Gastroesophageal sphincter (tissue), 4 donors: ENCODE measurements around the gene DPYD. TPM values are rescaled to one million over a fixed set of nuclear protein-coding genes. Genes with fewer than 3 reads are reported as not detected.

Source experiments
- ATAC-seq: fragments of 150-250 bp; one replicate; pipeline ENCODE4 v1.9.1; 2016; ENCODE audit warnings: mild to moderate bottlenecking, moderate library complexity
- H3K27ac ChIP-seq, 4 donors: fragments of 200-600 bp; sonication (generic) in 3 of 4; 1 replicate in 3 of 4; 2 replicates in 1 of 4; pipeline ENCODE4 v1.5.1; 2016 to 2019
- H3K27me3 ChIP-seq: fragments of 200-600 bp; sonication (generic); one replicate; pipeline ENCODE4 v1.5.1; 2019
- H3K36me3 ChIP-seq, 2 donors: fragments of 200-600 bp; sonication (generic); one replicate each; pipeline ENCODE4 v1.5.1; 2019; ENCODE audit warnings: control low read depth in 1 of 2
- H3K4me1 ChIP-seq, 3 donors: fragments of 200-600 bp; sonication (generic); 1 replicate in 2 of 3; 2 replicates in 1 of 3; pipeline ENCODE4 v1.5.1; 2016 to 2019; ENCODE audit warnings: control low read depth in 2 of 3
- H3K4me3 ChIP-seq, 2 donors: fragments of 200-600 bp; sonication (generic); one replicate each; pipeline ENCODE4 v1.5.1; 2019; ENCODE audit warnings: mild to moderate bottlenecking in 1 of 2, moderate library complexity in 1 of 2
- H3K9me3 ChIP-seq, 3 donors: fragments of 200-600 bp; sonication (generic); one replicate each; pipeline ENCODE4 v1.5.1; 2017 to 2019; ENCODE audit warnings: control low read depth in 2 of 3
- CTCF ChIP-seq, 4 experiments: fragments of 200-600 bp in 2 of 4; fragments of 450-650 bp in 2 of 4; sonication (generic) in 1 of 4; IDR thresholded peaks; one replicate each; pipeline ENCODE4 v1.5.1; 2017 to 2019; ENCODE audit warnings: antibody characterized with exemption in 4 of 4, mild to moderate bottlenecking in 2 of 4, moderate library complexity in 2 of 4
- EP300 ChIP-seq: sonication (generic); formaldehyde crosslinking; IDR thresholded peaks from one replicate; pipeline ENCODE4 v1.6.1; 2017; ENCODE audit warnings: antibody characterized with exemption, mild to moderate bottlenecking
- POLR2A ChIP-seq, 2 donors: fragments of 450-650 bp; IDR thresholded peaks; one replicate each; pipeline ENCODE4 v1.6.1; 2017; ENCODE audit warnings: antibody characterized with exemption in 2 of 2, mild to moderate bottlenecking in 2 of 2, moderate library complexity in 1 of 2
- POLR2AphosphoS5 ChIP-seq: sonication (generic); formaldehyde crosslinking; IDR thresholded peaks from one replicate; pipeline ENCODE4 v1.6.1; 2017; ENCODE audit warnings: antibody characterized with exemption
- WGBS, 2 donors: methylation state at CpG; one replicate each; pipeline ENCODE4 v1.1.5; 2018; ENCODE audit warnings: low coverage in 1 of 2; 5-methylcytosine and 5-hydroxymethylcytosine counted together
- total RNA-seq, 4 donors: library from RNA; depleted of rRNA; stranded (reverse); fragments of >200 nt; gene quantifications; one replicate each; pipeline ENCODE4 v1.1.0, GENCODE V29; 2016

DPYD gene
- total RNA-seq, 4 donors from 2014 or later = 31.2 to 53.0 (median 43.2) TPM

GRCh38 chr1:97577613-97578012 lies 343.2 kb downstream of the DPYD start:
- Histone ChIP-seq H3K36me3 (no peaks in the 10 kb centered on the region), H3K4me1 (no peaks in the 10 kb centered on the region), H3K27me3 (no peaks in the 10 kb centered on the region), H3K9me3 (no peaks in the 10 kb centered on the region), H3K4me3 (no peak overlapping the region), H3K27ac (no peak overlapping the region)
- TF ChIP-seq POLR2AphosphoS5 (no peak), CTCF (IDR thresholded peaks at IDR 0.05) (no peak), EP300 (no peak), POLR2A (IDR thresholded peaks at IDR 0.05) (no peak)
- no peak for ATAC-seq
- WGBS, 2 donors = 89 to 100% methylated on average over 3 to 4 of the region's 4 CpGs

- no peaks in the 10 kb centered on the region for H3K27me3 ChIP-seq
- no peaks in the 10 kb centered on the region for H3K9me3 ChIP-seq
- ATAC-seq = no peak
- no peak overlapping the region for H3K27ac ChIP-seq
- no peaks in the 10 kb centered on the region for H3K4me1 ChIP-seq
- TF ChIP-seq POLR2A (IDR thresholded peaks at IDR 0.05) (no peak), POLR2AphosphoS5 (no peak), EP300 (no peak), CTCF (IDR thresholded peaks at IDR 0.05) (no peak)
- no peak overlapping the region for H3K4me3 ChIP-seq
- H3K36me3 ChIP-seq = no peaks in the 10 kb centered on the region
- 93 to 95% methylated on average over 3 of the region's 3 CpGs for WGBS, 2 donors
These were observed 347.3 kb downstream of the DPYD start for GRCh38 chr1:97573553-97573952.

DNA sequence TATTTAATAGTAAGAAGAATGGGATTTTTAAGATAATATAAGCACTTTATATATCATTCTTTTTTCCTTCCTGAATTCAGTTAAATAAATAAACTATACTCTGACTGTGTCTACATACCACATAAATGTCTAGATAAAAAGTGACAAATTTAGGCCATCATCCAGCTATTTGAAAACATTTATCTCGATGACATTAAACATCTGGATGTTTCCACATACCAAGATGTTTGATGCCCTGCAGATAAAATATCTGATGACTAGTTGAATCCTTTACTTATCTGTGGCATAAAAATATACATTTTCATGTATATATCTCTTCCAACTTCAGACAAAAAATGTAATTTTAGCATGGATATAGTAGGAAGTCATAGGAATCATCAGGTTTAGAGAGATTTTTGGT lies 348.3 kb downstream of the DPYD start:
- Histone ChIP-seq H3K36me3 (no peaks in the 10 kb centered on the region), H3K4me3 (no peak overlapping the region), H3K4me1 (no peaks in the 10 kb centered on the region), H3K27ac (no peak overlapping the region), H3K9me3 (no peaks in the 10 kb centered on the region), H3K27me3 (no peaks in the 10 kb centered on the region)
- ATAC-seq = no peak
- WGBS, 2 donors = 54 to 58% methylated on average over 1 of the region's 1 CpG
- TF ChIP-seq EP300 = no peak
- TF ChIP-seq CTCF (IDR thresholded peaks at IDR 0.05) = no peak
- TF ChIP-seq POLR2A (IDR thresholded peaks at IDR 0.05) = no peak
- TF ChIP-seq POLR2AphosphoS5 = no peak

DNA sequence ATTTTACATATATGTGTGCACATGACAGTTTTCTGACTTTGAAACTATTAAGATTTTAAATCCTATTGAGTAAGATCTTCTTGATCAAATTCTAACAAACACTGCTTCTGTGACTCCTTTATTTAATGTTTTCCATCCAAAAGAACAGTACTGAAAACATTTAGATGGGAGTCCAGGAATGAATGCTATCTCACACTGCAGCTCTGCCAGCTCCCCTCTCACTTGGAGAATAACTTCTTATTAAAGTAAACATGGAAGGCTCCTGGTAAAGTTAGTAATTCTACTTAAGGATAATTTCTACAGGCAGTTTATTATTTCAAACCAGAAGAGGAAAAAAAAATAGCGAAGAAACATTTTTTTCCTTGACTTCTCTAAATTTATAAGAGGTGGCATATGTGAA lies 349.1 kb downstream of the DPYD start:
- Histone ChIP-seq H3K9me3 (no peaks in the 10 kb centered on the region), H3K36me3 (no peaks in the 10 kb centered on the region), H3K27me3 (no peaks in the 10 kb centered on the region), H3K27ac (no peak overlapping the region), H3K4me1 (no peaks in the 10 kb centered on the region), H3K4me3 (no peak overlapping the region)
- TF ChIP-seq POLR2AphosphoS5 (no peak), CTCF (IDR thresholded peaks at IDR 0.05) (no peak), POLR2A (IDR thresholded peaks at IDR 0.05) (no peak), EP300 (no peak)
- no peak for ATAC-seq
- WGBS, 2 donors = 50 to 71% methylated on average over 1 of the region's 1 CpG

- WGBS, 2 donors = 87 to 90% methylated on average over 3 of the region's 3 CpGs
- Histone ChIP-seq H3K27ac (no peak overlapping the region), H3K4me3 (no peak overlapping the region), H3K36me3 (no peaks in the 10 kb centered on the region), H3K4me1 (no peaks in the 10 kb centered on the region), H3K27me3 (no peaks in the 10 kb centered on the region), H3K9me3 (no peaks in the 10 kb centered on the region)
- TF ChIP-seq EP300 (no peak), POLR2A (IDR thresholded peaks at IDR 0.05) (no peak), POLR2AphosphoS5 (no peak), CTCF (IDR thresholded peaks at IDR 0.05) (no peak)
- no peak for ATAC-seq
These were observed 350.1 kb downstream of the DPYD start for GRCh38 chr1:97570691-97571090.
